HEK293T (cell line): ENCODE measurements around the gene SLC9A8.

ENCODE experiments used
- CTBP1 ChIP-seq: fragments of 450-650 bp; IDR thresholded peaks from 2 replicates; pipeline ENCODE4 v1.6.1; 2016; ENCODE audit warnings: borderline replicate concordance
- FOXA1 ChIP-seq: fragments of 450-650 bp; IDR thresholded peaks from 2 replicates; pipeline ENCODE4 v1.6.1; 2016; ENCODE audit warnings: mild to moderate bottlenecking
- FOXM1 ChIP-seq: fragments of 450-650 bp; IDR thresholded peaks from 2 replicates; pipeline ENCODE4 v1.6.1; 2017; ENCODE audit warnings: mild to moderate bottlenecking, borderline replicate concordance
- HDGF ChIP-seq: fragments of 450-650 bp; IDR thresholded peaks from 2 replicates; pipeline ENCODE4 v1.6.1; 2017; ENCODE audit warnings: antibody characterized with exemption, borderline replicate concordance
- L3MBTL2 ChIP-seq: fragments of 450-650 bp; conservative IDR thresholded peaks from 2 replicates; pipeline ENCODE4 v1.6.1; 2016; ENCODE audit warnings: mild to moderate bottlenecking
- SUZ12 ChIP-seq: fragments of 450-650 bp; IDR thresholded peaks from 2 replicates; pipeline ENCODE4 v1.6.1; 2016; ENCODE audit warnings: mild to moderate bottlenecking
- TARDBP ChIP-seq: fragments of 450-650 bp; IDR thresholded peaks from 2 replicates; pipeline ENCODE4 v1.6.1; 2016
- ZNF384 ChIP-seq: fragments of 450-650 bp; IDR thresholded peaks from 2 replicates; pipeline ENCODE4 v1.6.1; 2016

GRCh38 chr20:49919009-49919408, 106.4 kb downstream of the SLC9A8 start:
- TF ChIP-seq TARDBP (no peak), FOXM1 (no peak), CTBP1 (no peak), SUZ12 (no peak), FOXA1 (no peak), ZNF384 (no peak), L3MBTL2 (no peak), HDGF (no peak)
